ENCODE results near the gene CLEC4G. TPM values are rescaled to one million over a fixed set of nuclear protein-coding genes. Genes with fewer than 3 reads are reported as not detected.

Gene CLEC4G
- total RNA-seq, 1 experiment from 2014 or later = 0.55 TPM

DNA sequence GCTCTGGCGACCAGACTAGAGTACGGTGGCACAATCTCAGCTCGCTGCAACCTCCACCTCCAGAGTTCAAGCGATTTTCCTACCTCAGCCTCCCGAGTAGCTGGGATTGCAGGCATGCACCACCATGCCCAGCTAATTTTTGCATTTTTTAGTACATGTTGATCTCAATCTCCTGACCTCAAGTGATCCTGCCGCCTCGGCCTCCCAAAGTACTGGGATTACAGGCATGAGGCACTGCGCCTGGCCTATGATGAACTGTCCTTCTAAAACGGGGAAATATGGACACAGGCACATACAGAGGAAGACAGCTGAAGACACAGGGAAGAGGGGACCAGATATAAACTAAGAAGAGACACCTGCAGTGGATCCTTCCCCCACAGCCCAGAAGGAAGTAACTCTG is 43.9 kb upstream of the CLEC4G start (continued):
- TF ChIP-seq, protein P1, sequence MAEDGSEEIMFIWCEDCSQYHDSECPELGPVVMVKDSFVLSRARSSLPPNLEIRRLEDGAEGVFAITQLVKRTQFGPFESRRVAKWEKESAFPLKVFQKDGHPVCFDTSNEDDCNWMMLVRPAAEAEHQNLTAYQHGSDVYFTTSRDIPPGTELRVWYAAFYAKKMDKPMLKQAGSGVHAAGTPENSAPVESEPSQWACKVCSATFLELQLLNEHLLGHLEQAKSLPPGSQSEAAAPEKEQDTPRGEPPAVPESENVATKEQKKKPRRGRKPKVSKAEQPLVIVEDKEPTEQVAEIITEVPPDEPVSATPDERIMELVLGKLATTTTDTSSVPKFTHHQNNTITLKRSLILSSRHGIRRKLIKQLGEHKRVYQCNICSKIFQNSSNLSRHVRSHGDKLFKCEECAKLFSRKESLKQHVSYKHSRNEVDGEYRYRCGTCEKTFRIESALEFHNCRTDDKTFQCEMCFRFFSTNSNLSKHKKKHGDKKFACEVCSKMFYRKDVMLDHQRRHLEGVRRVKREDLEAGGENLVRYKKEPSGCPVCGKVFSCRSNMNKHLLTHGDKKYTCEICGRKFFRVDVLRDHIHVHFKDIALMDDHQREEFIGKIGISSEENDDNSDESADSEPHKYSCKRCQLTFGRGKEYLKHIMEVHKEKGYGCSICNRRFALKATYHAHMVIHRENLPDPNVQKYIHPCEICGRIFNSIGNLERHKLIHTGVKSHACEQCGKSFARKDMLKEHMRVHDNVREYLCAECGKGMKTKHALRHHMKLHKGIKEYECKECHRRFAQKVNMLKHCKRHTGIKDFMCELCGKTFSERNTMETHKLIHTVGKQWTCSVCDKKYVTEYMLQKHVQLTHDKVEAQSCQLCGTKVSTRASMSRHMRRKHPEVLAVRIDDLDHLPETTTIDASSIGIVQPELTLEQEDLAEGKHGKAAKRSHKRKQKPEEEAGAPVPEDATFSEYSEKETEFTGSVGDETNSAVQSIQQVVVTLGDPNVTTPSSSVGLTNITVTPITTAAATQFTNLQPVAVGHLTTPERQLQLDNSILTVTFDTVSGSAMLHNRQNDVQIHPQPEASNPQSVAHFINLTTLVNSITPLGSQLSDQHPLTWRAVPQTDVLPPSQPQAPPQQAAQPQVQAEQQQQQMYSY (CRISPR knock-in tag; IDR thresholded peaks at IDR 0.05) = no peak
- TF ChIP-seq ZBTB43 (CRISPR knock-in tag; IDR thresholded peaks at IDR 0.05) (no peak), NR3C1 (CRISPR knock-in tag; conservative IDR thresholded peaks at IDR 0.05; ENCODE audit: low read depth) (no peak), MYBL2 (CRISPR knock-in tag; IDR thresholded peaks at IDR 0.05) (no peak)

GRCh38 chr19:7773841-7774240 is 41.9 kb upstream of the CLEC4G start:
- DNase-seq (ENCODE audit: low spot score) (no peak), ATAC-seq (no peak)
- CTCF ChIA-PET = interaction anchor here (0.7 to 1.5 kb wide), 2 partner anchors 67 to 93 kb away, joined by 3 to 6 read pairs; partner anchors contain the start of gene TRAPPC5
- H3K9me3 Mint-ChIP-seq = no peaks in the 10 kb centered on the region; the same call in 1 of the 2 replicates
- no peak overlapping the region for H3K27ac Mint-ChIP-seq
- H3K4me1 Mint-ChIP-seq = peaks cover 3% of the 10 kb centered on the region; the same call in 1 of the 2 replicates
- H3K27me3 Mint-ChIP-seq (ENCODE audit: low read depth) = peaks cover 11% of the 10 kb centered on the region
- H3K4me3 Mint-ChIP-seq = no peak overlapping the region
- TF ChIP-seq, protein P2, sequence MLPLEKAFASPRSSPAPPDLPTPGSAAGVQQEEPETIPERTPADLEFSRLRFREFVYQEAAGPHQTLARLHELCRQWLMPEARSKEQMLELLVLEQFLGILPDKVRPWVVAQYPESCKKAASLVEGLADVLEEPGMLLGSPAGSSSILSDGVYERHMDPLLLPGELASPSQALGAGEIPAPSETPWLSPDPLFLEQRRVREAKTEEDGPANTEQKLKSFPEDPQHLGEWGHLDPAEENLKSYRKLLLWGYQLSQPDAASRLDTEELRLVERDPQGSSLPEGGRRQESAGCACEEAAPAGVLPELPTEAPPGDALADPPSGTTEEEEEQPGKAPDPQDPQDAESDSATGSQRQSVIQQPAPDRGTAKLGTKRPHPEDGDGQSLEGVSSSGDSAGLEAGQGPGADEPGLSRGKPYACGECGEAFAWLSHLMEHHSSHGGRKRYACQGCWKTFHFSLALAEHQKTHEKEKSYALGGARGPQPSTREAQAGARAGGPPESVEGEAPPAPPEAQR (CRISPR knock-in tag; IDR thresholded peaks at IDR 0.05) = no peak
- TF ChIP-seq, protein P3, sequence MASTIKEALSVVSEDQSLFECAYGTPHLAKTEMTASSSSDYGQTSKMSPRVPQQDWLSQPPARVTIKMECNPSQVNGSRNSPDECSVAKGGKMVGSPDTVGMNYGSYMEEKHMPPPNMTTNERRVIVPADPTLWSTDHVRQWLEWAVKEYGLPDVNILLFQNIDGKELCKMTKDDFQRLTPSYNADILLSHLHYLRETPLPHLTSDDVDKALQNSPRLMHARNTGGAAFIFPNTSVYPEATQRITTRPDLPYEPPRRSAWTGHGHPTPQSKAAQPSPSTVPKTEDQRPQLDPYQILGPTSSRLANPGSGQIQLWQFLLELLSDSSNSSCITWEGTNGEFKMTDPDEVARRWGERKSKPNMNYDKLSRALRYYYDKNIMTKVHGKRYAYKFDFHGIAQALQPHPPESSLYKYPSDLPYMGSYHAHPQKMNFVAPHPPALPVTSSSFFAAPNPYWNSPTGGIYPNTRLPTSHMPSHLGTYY (CRISPR knock-in tag; IDR thresholded peaks at IDR 0.05) = no peak
- TF ChIP-seq NFE2L1 (CRISPR knock-in tag; IDR thresholded peaks at IDR 0.05) (no peak), NFYB (CRISPR knock-in tag; conservative IDR thresholded peaks at IDR 0.05; ENCODE audit: low read depth) (no peak)
- TF ChIP-seq, protein P4, sequence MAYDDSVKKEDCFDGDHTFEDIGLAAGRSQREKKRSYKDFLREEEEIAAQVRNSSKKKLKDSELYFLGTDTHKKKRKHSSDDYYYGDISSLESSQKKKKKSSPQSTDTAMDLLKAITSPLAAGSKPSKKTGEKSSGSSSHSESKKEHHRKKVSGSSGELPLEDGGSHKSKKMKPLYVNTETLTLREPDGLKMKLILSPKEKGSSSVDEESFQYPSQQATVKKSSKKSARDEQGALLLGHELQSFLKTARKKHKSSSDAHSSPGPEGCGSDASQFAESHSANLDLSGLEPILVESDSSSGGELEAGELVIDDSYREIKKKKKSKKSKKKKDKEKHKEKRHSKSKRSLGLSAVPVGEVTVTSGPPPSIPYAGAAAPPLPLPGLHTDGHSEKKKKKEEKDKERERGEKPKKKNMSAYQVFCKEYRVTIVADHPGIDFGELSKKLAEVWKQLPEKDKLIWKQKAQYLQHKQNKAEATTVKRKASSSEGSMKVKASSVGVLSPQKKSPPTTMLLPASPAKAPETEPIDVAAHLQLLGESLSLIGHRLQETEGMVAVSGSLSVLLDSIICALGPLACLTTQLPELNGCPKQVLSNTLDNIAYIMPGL (CRISPR knock-in tag; IDR thresholded peaks at IDR 0.05) = no peak
- TF ChIP-seq, protein P5, sequence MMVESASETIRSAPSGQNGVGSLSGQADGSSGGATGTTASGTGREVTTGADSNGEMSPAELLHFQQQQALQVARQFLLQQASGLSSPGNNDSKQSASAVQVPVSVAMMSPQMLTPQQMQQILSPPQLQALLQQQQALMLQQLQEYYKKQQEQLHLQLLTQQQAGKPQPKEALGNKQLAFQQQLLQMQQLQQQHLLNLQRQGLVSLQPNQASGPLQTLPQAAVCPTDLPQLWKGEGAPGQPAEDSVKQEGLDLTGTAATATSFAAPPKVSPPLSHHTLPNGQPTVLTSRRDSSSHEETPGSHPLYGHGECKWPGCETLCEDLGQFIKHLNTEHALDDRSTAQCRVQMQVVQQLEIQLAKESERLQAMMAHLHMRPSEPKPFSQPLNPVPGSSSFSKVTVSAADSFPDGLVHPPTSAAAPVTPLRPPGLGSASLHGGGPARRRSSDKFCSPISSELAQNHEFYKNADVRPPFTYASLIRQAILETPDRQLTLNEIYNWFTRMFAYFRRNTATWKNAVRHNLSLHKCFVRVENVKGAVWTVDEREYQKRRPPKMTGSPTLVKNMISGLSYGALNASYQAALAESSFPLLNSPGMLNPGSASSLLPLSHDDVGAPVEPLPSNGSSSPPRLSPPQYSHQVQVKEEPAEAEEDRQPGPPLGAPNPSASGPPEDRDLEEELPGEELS (CRISPR knock-in tag; IDR thresholded peaks at IDR 0.05) = no peak
- H3K36me3 Mint-ChIP-seq = no peaks in the 10 kb centered on the region
- POLR2A ChIA-PET = no interaction called here

DNA sequence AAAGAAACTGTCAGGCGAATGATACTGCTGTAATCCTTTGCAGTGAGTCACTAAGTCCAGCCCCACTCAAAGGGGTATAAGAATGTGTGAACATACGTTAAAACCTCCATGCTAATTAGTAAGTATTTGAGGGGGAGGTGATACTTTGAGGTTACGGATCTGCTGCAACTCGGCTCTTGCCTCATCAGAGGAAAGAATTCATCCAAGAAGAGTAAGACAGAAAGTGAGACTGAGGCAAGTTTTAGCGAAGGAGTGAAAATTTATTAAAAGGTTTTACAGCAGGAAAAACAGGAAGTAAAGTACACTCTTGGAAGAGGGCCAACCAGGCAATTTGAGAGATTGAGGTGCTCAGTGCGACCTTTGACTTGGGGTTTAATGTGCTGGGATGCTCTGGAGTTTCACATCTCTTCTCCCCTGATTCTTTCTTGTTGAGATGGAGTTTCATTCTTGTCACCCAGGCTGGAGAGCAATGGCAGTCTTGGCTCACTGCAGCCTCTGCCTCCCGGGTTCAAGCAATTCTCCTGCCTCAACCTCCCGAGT is 40.9 kb upstream of the CLEC4G start:
- POLR2A ChIA-PET = no interaction called here
- H3K9me3 Mint-ChIP-seq = no peaks in the 10 kb centered on the region; the same call in 1 of the 2 replicates
- DNase-seq (ENCODE audit: low spot score) (no peak), ATAC-seq (no peak)
- no peaks in the 10 kb centered on the region for H3K36me3 Mint-ChIP-seq
- H3K4me1 Mint-ChIP-seq = peaks cover 3% of the 10 kb centered on the region; the same call in 1 of the 2 replicates
- H3K4me3 Mint-ChIP-seq = no peak overlapping the region
- H3K27me3 Mint-ChIP-seq (ENCODE audit: low read depth) = peaks cover 11% of the 10 kb centered on the region
- H3K27ac Mint-ChIP-seq = no peak overlapping the region
- CTCF ChIA-PET = no interaction called here
- TF ChIP-seq NFE2L1 (CRISPR knock-in tag; IDR thresholded peaks at IDR 0.05) = no peak
- TF ChIP-seq IRF2 (CRISPR knock-in tag; IDR thresholded peaks at IDR 0.05; ENCODE audit: borderline replicate concordance, low read depth) = no peak
- no peak for TF ChIP-seq ZNF263 (CRISPR knock-in tag; IDR thresholded peaks at IDR 0.05; ENCODE audit: low read depth)
- TF ChIP-seq NR1H2 (CRISPR knock-in tag; IDR thresholded peaks at IDR 0.05) = no peak
- TF ChIP-seq ZNF425 (CRISPR knock-in tag; conservative IDR thresholded peaks at IDR 0.05) = no peak
- no peak for TF ChIP-seq FOXK1 (CRISPR knock-in tag; IDR thresholded peaks at IDR 0.05)
- TF ChIP-seq ATF1 (CRISPR knock-in tag; IDR thresholded peaks at IDR 0.05) = no peak
- TF ChIP-seq ETV6 (CRISPR knock-in tag; IDR thresholded peaks at IDR 0.05) = no peak
- no peak for TF ChIP-seq NR2C2 (CRISPR knock-in tag; IDR thresholded peaks at IDR 0.05)
